Inflammatory macrophage (primary cell): ENCODE measurements around the gene GPR17.

Source experiments
- DNase-seq, 2 donors: peaks; one replicate each; pipeline ENCODE4 v3.0.0-alpha.2; 2020 to 2022
- total RNA-seq, 18 experiments: gene quantifications; one replicate each; lab custom pipeline; 2026; ENCODE audit warnings: mixed read lengths in 6 of 18, inconsistent platforms in 2 of 18; lab: John Stamatoyannopoulos, UW

GPR17 gene
- total RNA-seq = 0 to 0.12 (median 0) reads per million in 18 experiments

- no peak for DNase-seq
These were observed at the start of gene GPR17 for GRCh38 chr2:127645395-127646291. Gene GPR17 (plus strand): TSS chr2:127646153. CDS start chr2:127650736, 4,583 bp downstream.

- no peak for DNase-seq
These were observed 49.5 kb upstream of the GPR17 start for GRCh38 chr2:127596311-127597045.

- DNase-seq = no peak
These were observed 48.6 kb upstream of the GPR17 start for GRCh38 chr2:127597046-127597983.

GRCh38 chr2:127597984-127598380 lies 48.0 kb upstream of the GPR17 start:
- no peak for DNase-seq

GRCh38 chr2:127598711-127599110 lies 47.2 kb upstream of the GPR17 start:
- DNase-seq = no peak

- no peak for DNase-seq
These were observed 46.7 kb upstream of the GPR17 start for GRCh38 chr2:127599211-127599610.

GRCh38 chr2:127604986-127605385 lies 41.0 kb upstream of the GPR17 start:
- no peak for DNase-seq

- no peak for DNase-seq
These were observed 40.2 kb upstream of the GPR17 start for GRCh38 chr2:127605691-127606263.

GRCh38 chr2:127606625-127607398 lies 39.1 kb upstream of the GPR17 start:
- DNase-seq = no peak

GRCh38 chr2:127607399-127607908 lies 38.5 kb upstream of the GPR17 start:
- no peak for DNase-seq

- no peak for DNase-seq
These were observed 37.6 kb upstream of the GPR17 start for GRCh38 chr2:127608061-127609030.

GRCh38 chr2:127609031-127609751 lies 36.8 kb upstream of the GPR17 start:
- no peak for DNase-seq

GRCh38 chr2:127609818-127610217 lies 36.1 kb upstream of the GPR17 start:
- no peak for DNase-seq

GRCh38 chr2:127610561-127610960 lies 35.4 kb upstream of the GPR17 start:
- DNase-seq = no peak

GRCh38 chr2:127611076-127611925 lies 34.7 kb upstream of the GPR17 start:
- DNase-seq = no peak

- DNase-seq = no peak
These were observed 33.7 kb upstream of the GPR17 start for GRCh38 chr2:127612111-127612822.

GRCh38 chr2:127614246-127614645 lies 31.7 kb upstream of the GPR17 start:
- DNase-seq = no peak
